VCaP (cell line): ENCODE measurements around the gene C1QTNF7.

Source experiments
- H3K27ac ChIP-seq: fragments of 450-650 bp; 2 replicates; pipeline ENCODE4 v1.5.1; 2017
- TF ChIP-seq, protein P1 (sequence below): fragments of 450-650 bp; conservative IDR thresholded peaks from 2 replicates; pipeline ENCODE4 v1.5.1; 2017; ENCODE audit warnings: mild to moderate bottlenecking, moderate library complexity

Gene C1QTNF7

GRCh38 chr4:15425520-15425919 lies 2.3 kb upstream of the C1QTNF7 start:
- H3K27ac ChIP-seq = no peak overlapping the region
- TF ChIP-seq, protein P1, sequence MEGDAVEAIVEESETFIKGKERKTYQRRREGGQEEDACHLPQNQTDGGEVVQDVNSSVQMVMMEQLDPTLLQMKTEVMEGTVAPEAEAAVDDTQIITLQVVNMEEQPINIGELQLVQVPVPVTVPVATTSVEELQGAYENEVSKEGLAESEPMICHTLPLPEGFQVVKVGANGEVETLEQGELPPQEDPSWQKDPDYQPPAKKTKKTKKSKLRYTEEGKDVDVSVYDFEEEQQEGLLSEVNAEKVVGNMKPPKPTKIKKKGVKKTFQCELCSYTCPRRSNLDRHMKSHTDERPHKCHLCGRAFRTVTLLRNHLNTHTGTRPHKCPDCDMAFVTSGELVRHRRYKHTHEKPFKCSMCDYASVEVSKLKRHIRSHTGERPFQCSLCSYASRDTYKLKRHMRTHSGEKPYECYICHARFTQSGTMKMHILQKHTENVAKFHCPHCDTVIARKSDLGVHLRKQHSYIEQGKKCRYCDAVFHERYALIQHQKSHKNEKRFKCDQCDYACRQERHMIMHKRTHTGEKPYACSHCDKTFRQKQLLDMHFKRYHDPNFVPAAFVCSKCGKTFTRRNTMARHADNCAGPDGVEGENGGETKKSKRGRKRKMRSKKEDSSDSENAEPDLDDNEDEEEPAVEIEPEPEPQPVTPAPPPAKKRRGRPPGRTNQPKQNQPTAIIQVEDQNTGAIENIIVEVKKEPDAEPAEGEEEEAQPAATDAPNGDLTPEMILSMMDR = no peak

- TF ChIP-seq, protein P1 = no peak
Observed at GRCh38 chr4:15427161-15427560, 672 bp upstream of the C1QTNF7 start.

GRCh38 chr4:15428611-15429010 lies 778 bp downstream of the C1QTNF7 start:
- no peak overlapping the region for H3K27ac ChIP-seq
- TF ChIP-seq, protein P1 = no peak

More at GRCh38 chr4:15427161-15427560, 672 bp upstream of the C1QTNF7 start:
- no peak overlapping the region for H3K27ac ChIP-seq

DNA sequence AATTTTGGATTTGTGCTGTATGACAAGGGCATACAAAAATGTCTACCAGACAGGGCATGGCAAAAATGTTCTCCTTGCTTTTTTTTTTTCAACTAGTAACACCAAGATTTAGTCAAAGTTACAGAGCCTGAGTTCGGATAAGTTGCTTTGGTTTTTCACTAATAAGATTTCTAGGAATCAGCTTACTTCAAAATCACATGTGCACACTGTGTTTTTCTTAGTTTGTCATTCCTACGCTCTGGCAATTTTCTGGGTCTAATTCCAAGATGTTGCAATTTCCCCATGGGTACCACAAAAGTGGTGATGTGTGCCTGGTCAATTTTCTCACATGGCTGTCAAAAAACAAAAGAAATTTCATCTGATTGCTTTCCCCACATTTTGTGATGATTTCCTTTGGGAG lies 6.3 kb downstream of the C1QTNF7 start:
- H3K27ac ChIP-seq = no peak overlapping the region
- TF ChIP-seq, protein P1 = no peak

- no peak overlapping the region for H3K27ac ChIP-seq
- TF ChIP-seq, protein P1 = no peak
Observed at GRCh38 chr4:15434676-15435075, 6.8 kb downstream of the C1QTNF7 start.

DNA sequence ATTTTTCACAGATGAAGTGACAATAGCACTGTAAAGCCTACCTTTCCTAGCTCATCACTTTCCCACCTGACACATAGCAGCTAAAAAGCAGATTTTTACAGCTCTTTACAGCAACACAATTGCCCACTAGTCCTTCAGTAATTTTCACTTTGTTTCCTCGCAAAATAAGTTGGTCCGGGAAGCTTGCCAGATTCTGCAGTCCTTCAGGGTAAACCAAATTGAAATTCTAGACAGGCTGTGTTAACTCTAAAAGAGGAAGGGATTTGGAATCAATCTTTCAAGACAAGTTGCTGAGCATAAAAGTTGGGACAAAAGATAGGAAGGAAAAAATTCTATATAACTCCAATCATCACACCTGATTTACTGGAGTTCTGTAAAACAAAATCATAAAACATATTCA lies 8.7 kb downstream of the C1QTNF7 start:
- no peak overlapping the region for H3K27ac ChIP-seq
- TF ChIP-seq, protein P1 = no peak

DNA sequence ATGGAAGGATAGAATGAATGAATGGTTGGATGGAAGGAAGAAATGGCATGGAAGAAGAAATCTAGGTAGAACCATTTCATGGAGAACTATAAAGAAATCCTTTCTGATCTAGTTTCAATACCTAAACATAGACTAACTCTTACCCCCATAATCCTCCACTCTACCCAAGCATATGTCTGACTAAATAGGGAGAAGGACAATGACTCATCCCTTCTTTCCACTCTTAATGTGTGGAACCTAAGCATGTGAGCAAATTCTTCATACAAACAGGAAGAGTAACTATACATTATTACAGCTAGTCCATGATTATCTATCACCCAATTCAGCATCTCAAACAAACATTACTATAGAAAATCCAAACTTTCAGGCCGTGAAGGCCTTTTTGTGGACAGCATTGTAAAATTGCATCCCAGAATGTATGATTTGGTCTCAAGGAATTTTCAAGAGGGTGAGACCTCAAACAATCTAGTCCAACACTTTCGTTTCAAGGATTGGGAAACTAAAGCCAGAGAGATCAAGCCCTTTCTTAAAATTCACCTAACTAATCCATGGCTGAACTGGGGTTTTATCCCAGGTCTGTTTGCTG lies 11.2 kb downstream of the C1QTNF7 start:
- TF ChIP-seq, protein P1 = no peak
- no peak overlapping the region for H3K27ac ChIP-seq
